Right lobe of liver (tissue), 6 donors: Measurements from ENCODE around the gene ADAMTS2. TPM values are rescaled to one million over a fixed set of nuclear protein-coding genes. Genes with fewer than 3 reads are reported as not detected.
A peak's percentile ranks its signal among the peaks of the same experiment; 100 is the strongest.

ENCODE experiments used
- ATAC-seq, 4 donors: fragments of 200-7000 bp; cut with Tn5 transposase; one replicate each; pipeline ENCODE4 v1.9.1; 2020; ENCODE audit warnings: mild to moderate bottlenecking in 4 of 4, moderate library complexity in 4 of 4
- DNase-seq, 3 donors: peaks; one replicate each; pipeline ENCODE4 v3.0.0-alpha.2; 2020
- H3K27ac ChIP-seq, 3 donors: fragments of 200-600 bp; one replicate each; pipeline ENCODE4 v1.8.0; 2022
- H3K27me3 ChIP-seq, 2 donors: fragments of 200-600 bp; one replicate each; pipeline ENCODE4 v1.8.0; 2022
- H3K36me3 ChIP-seq, 4 donors: fragments of 200-600 bp; sonication (generic) in 1 of 4; one replicate each; pipeline versions ENCODE4 v1.5.1 to v1.8.0; 2017 to 2022; ENCODE audit warnings: control low read depth in 1 of 4
- H3K4me1 ChIP-seq, 4 donors: fragments of 200-600 bp; sonication (generic) in 1 of 4; one replicate each; pipeline versions ENCODE4 v1.5.1 to v1.8.0; 2017 to 2022; ENCODE audit warnings: control low read depth in 1 of 4
- H3K4me3 ChIP-seq, 3 donors: fragments of 200-600 bp; one replicate each; pipeline ENCODE4 v1.8.0; 2022
- H3K9me3 ChIP-seq, 4 donors: fragments of 200-600 bp; sonication (generic) in 1 of 4; one replicate each; pipeline versions ENCODE4 v1.5.1 to v1.8.0; 2017 to 2022; ENCODE audit warnings: control low read depth in 1 of 4
- CTCF ChIP-seq, 4 donors: fragments of 200-600 bp in 3 of 4; fragments of 450-650 bp in 1 of 4; IDR thresholded peaks; one replicate each; pipeline versions ENCODE4 v1.5.1 to v1.8.0; 2016 to 2022; ENCODE audit warnings: antibody characterized with exemption in 4 of 4, mild to moderate bottlenecking in 2 of 4
- POLR2A ChIP-seq: fragments of 450-650 bp; IDR thresholded peaks from one replicate; pipeline ENCODE4 v1.6.1; 2017; ENCODE audit warnings: antibody characterized with exemption, mild to moderate bottlenecking
- WGBS: methylation state at CpG from one replicate; pipeline ENCODE4 v1.1.6; 2018; ENCODE audit warnings: low coverage, low lambda C conversion rate; ENCODE audit not compliant: insufficient coverage; ENCODE audit errors: missing lambda C conversion rate; 5-methylcytosine and 5-hydroxymethylcytosine counted together
- intact Hi-C, 2 donors: fragments of 100-400 bp; cut with DNase I; formaldehyde crosslinking; loops; one replicate each; pipeline versions ENCODE4 v1.11.2 to v1.14.1; 2022
- total RNA-seq, 6 experiments: library from RNA; depleted of rRNA in 2 of 6; stranded (reverse); fragments of >200 nt in 2 of 6; fragmentation: NEBNext Ultra II Directional in 3 of 6; extraction: Animal tissue kit (Norgen Biotek cat#: 25700) in 3 of 6; gene quantifications; one replicate each; pipeline versions ENCODE4 v1.1.0 to v1.2.4, GENCODE V29; 2016 to 2023
- donor health status: DM: no; HTN: yes; CAD: no.
- donor health status: DM: no; HTN: no; CAD: no.
- donor health status: DM: no; HTN: no; CAD: no.
- donor health status: DM: no; HTN: yes; CAD: no.
- donor health status: DM: no; HTN: yes; CAD: no.

Gene ADAMTS2
- total RNA-seq, 6 experiments from 2014 or later, result 6.3 to 18.9 (median 13.5) TPM

GRCh38 chr5:179183481-179183880 lies 161.8 kb downstream of the ADAMTS2 start:
- Histone ChIP-seq H3K4me3 (no peak overlapping the region), H3K27me3 (no peaks in the 10 kb centered on the region), H3K36me3 (no peaks in the 10 kb centered on the region), H3K9me3 (no peaks in the 10 kb centered on the region), H3K4me1 (no peaks in the 10 kb centered on the region), H3K27ac (no peak overlapping the region)
- intact Hi-C loops, result no loop called here
- ATAC-seq (no peak), DNase-seq (peak in 1 of 3 donors; percentile 23)
- TF ChIP-seq CTCF (IDR thresholded peaks at IDR 0.05) (no peak), POLR2A (no peak)

- DNase-seq, result peak in 1 of 3 donors; percentile 19
- no peak overlapping the region for H3K4me3 ChIP-seq
- whole genome bisulfite sequencing, result no CpG with 5 or more reads among the region's 13 CpGs
- H3K4me1 ChIP-seq, result no peaks in the 10 kb centered on the region
- no peaks in the 10 kb centered on the region for H3K27me3 ChIP-seq
- intact Hi-C loops, result no loop called here
- TF ChIP-seq POLR2A (no peak), CTCF (IDR thresholded peaks at IDR 0.05) (no peak)
- H3K9me3 ChIP-seq, result no peaks in the 10 kb centered on the region
- no peak for ATAC-seq
- H3K27ac ChIP-seq, result no peak overlapping the region
- H3K36me3 ChIP-seq, result no peaks in the 10 kb centered on the region
Measured at GRCh38 chr5:179182601-179183000, 162.7 kb downstream of the ADAMTS2 start.

- Histone ChIP-seq H3K27ac (no peak overlapping the region), H3K4me3 (no peak overlapping the region), H3K27me3 (no peaks in the 10 kb centered on the region), H3K4me1 (no peaks in the 10 kb centered on the region), H3K9me3 (no peaks in the 10 kb centered on the region), H3K36me3 (no peaks in the 10 kb centered on the region)
- ATAC-seq, result no peak
- TF ChIP-seq CTCF (IDR thresholded peaks at IDR 0.05) (no peak), POLR2A (no peak)
- intact Hi-C loops, result no loop called here
- 35% methylated on average over 4 of the region's 9 CpGs for WGBS
- peak in 1 of 3 donors; percentile 34 for DNase-seq
Measured at GRCh38 chr5:179181988-179182387, 163.3 kb downstream of the ADAMTS2 start.

GRCh38 chr5:179180921-179181645 lies 164.2 kb downstream of the ADAMTS2 start:
- Histone ChIP-seq H3K27me3 (no peaks in the 10 kb centered on the region), H3K4me1 (no peaks in the 10 kb centered on the region), H3K27ac (no peak overlapping the region), H3K36me3 (no peaks in the 10 kb centered on the region), H3K9me3 (no peaks in the 10 kb centered on the region), H3K4me3 (no peak overlapping the region)
- no peak for TF ChIP-seq POLR2A
- no peak for TF ChIP-seq CTCF (IDR thresholded peaks at IDR 0.05)
- DNase-seq (peak in 1 of 3 donors; percentile 24), ATAC-seq (no peak)
- intact Hi-C loops, result no loop called here
- WGBS, result 59% methylated on average over 3 of the region's 16 CpGs
